ENCODE results near the gene PRDM16. TPM values are rescaled to one million over a fixed set of nuclear protein-coding genes. Genes with fewer than 3 reads are reported as not detected.

The PRDM16 gene
- total and polyA plus RNA-seq, 2 of the 8 experiments (the other 6 are each of a cell fraction or from before 2014, with no cell fraction given) = 0.39 to 0.43 TPM

DNA sequence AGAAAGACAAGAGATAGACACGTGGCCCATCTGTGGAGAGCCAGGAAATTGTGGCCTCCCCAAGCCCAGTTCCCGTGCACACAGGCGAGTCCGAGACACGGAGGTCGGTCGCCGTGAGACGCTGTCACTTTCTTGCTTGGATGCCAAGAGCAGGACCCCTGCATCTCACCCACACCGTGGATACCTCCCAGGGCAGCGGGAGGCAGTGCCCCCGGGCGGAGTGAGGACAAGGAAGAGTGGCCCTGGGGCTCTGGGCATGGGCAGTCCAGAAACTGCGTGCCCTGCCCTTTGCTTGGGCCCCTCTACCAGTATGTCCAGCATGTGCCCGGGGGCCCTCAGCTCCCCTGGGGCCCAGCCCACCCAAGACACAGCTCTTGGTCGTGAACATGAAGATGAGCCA, 360.8 kb downstream of the PRDM16 start:
- Histone ChIP-seq H3K27me3 (replicated peaks in 1 of 4; ENCODE audit: control insufficient read depth in 3 of 4, extremely low read depth in 1 of 4, insufficient read depth in 3 of 4, low read length in 3 of 4) (no peaks in the 10 kb centered on the region), H3K79me2 (ENCODE audit: control insufficient read depth in 1 of 2, insufficient read depth in 2 of 2, low read length in 2 of 2) (no peaks in the 10 kb centered on the region), H3K27ac (ENCODE audit: low read depth, low read length) (no peak overlapping the region), H4K8ac (ENCODE audit: extremely low read depth, insufficient read depth, low read length) (peak overlapping the region; percentile 46; the same call in 1 of the 2 replicates), H2BK15ac (ENCODE audit: low read length) (no peak overlapping the region), H2BK5ac (ENCODE audit: low read depth, low read length) (no peak overlapping the region), H2AK5ac (ENCODE audit: low read depth, low read length) (no peak overlapping the region), H3K23ac (ENCODE audit: insufficient read length) (no peak overlapping the region), H4K91ac (replicated peaks; ENCODE audit: insufficient read length, low read length) (no peak overlapping the region), H3K4me1 (replicated peaks in 1 of 4; ENCODE audit: control insufficient read depth in 3 of 4, insufficient read depth in 4 of 4, low read length in 3 of 4) (peaks cover 0 to 7% (median 1%) of the 10 kb centered on the region in 4 experiments; a peak in 3 of 7 replicates), H3K14ac (ENCODE audit: insufficient read length) (no peak overlapping the region), H3K79me1 (ENCODE audit: low read depth, low read length) (no peaks in the 10 kb centered on the region), H3K4ac (replicated peaks; ENCODE audit: insufficient read length, low read depth, low read length) (no peak overlapping the region), H3K9me3 (ENCODE audit: insufficient read depth in 2 of 2, low read depth in 1 of 2, low read length in 1 of 2) (no peaks in the 10 kb centered on the region; a peak in 1 of 4 replicates), H3K4me3 (ENCODE audit: extremely low read depth in 1 of 4, insufficient read depth in 2 of 4, low read depth in 3 of 4, low read length in 4 of 4) (no peak overlapping the region), H3K4me2 (ENCODE audit: insufficient read depth in 1 of 2, low read depth in 2 of 2, low read length in 2 of 2) (no peak overlapping the region), H4K5ac (ENCODE audit: insufficient read length, low read depth, low read length) (no peak overlapping the region), H2AFZ (ENCODE audit: low read length) (no peak overlapping the region), H2BK120ac (replicated peaks; ENCODE audit: low read depth, low read length) (no peak overlapping the region), H3K23me2 (ENCODE audit: low read depth, low read length) (no peaks in the 10 kb centered on the region), H3K18ac (ENCODE audit: extremely low read depth, low read length) (no peak overlapping the region), H3K56ac (replicated peaks; ENCODE audit: insufficient read length, low read depth, low read length) (no peak overlapping the region), H2BK12ac (ENCODE audit: low read depth, low read length) (no peak overlapping the region), H2BK20ac (ENCODE audit: low read length) (no peak overlapping the region), H3K36me3 (ENCODE audit: control insufficient read depth in 2 of 4, insufficient read depth in 4 of 4, low read length in 3 of 4) (no peaks in the 10 kb centered on the region), H4K20me1 (replicated peaks in 1 of 2; ENCODE audit: control insufficient read depth in 1 of 2, insufficient read depth in 2 of 2, low read length in 2 of 2) (peaks cover 0 to 11% of the 10 kb centered on the region in 2 experiments), H3K9ac (replicated peaks in 1 of 4; ENCODE audit: extremely low read depth in 1 of 4, low read depth in 3 of 4, low read length in 3 of 4) (no peak overlapping the region)
- DNase-seq (ENCODE audit: low read depth in 1 of 2, low spot score in 2 of 2) (no peak), FAIRE-seq (no peak)
- ChIA-PET CTCF (ENCODE audit: partially characterized antibody) (interaction anchor here (1.0 to 4.7 kb wide), 6 partner anchors 11 to 358 kb away, joined by 3 to 50 read pairs (median 3); no protein-coding TSS in a partner anchor), POLR2A (ENCODE audit: partially characterized antibody) (interaction anchor here (1.2 kb wide), 1 partner anchor 10 kb away, joined by 5 read pairs; no protein-coding TSS in a partner anchor)
- WGBS, 2 experiments (ENCODE audit: extremely low coverage in 1 of 2, insufficient coverage in 1 of 2, insufficient read length in 1 of 2, insufficient replicate concordance in 2 of 2, low coverage in 1 of 2, low lambda C conversion rate in 2 of 2, missing lambda C conversion rate in 1 of 2) = 89% methylated on average over 15 of the region's 16 CpGs; no CpG with 5 or more reads in 1 of the 2 experiments
- TF ChIP-seq, protein P1, sequence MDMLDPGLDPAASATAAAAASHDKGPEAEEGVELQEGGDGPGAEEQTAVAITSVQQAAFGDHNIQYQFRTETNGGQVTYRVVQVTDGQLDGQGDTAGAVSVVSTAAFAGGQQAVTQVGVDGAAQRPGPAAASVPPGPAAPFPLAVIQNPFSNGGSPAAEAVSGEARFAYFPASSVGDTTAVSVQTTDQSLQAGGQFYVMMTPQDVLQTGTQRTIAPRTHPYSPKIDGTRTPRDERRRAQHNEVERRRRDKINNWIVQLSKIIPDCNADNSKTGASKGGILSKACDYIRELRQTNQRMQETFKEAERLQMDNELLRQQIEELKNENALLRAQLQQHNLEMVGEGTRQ (IDR thresholded peaks at IDR 0.05; ENCODE audit: low read length) = no peak
- TF ChIP-seq CHD1 (IDR thresholded peaks at IDR 0.05; ENCODE audit: low read depth, low read length) = no peak
- no peak for TF ChIP-seq GABPA (IDR thresholded peaks at IDR 0.05; ENCODE audit: borderline replicate concordance, insufficient read depth, low read length)
- no peak for TF ChIP-seq KDM1A (IDR thresholded peaks at IDR 0.05; ENCODE audit: borderline replicate concordance, low read length)

Measured in H1 (cell line).